HepG2 (cell line): ENCODE measurements around the gene NTMT1. TPM values are rescaled to one million over a fixed set of nuclear protein-coding genes. Genes with fewer than 3 reads are reported as not detected.
A peak's percentile ranks its signal among the peaks of the same experiment; 100 is the strongest.

ENCODE experiments used
- ATAC-seq: fragments of 200-7000 bp; cut with Tn5 transposase; 3 replicates; pipeline ENCODE4 v1.9.1; 2020; ENCODE audit warnings: mild to moderate bottlenecking, moderate library complexity
- BruUV-seq: library from RNA; stranded (reverse); fragments of 400-500 nt; replicated peaks from 2 replicates; lab custom pipeline; 2021; lab: Mats Ljungman, UMichigan
- CTCF ChIA-PET: fragments of 300-600 bp; formaldehyde crosslinking; extraction: SDS; loops from one replicate; lab custom pipeline; 2021; ENCODE audit warnings: low total read pairs, inconsistent platforms, low intra/inter-chr PET ratio; lab: Yijun Ruan, JAX
- POLR2A ChIA-PET: fragments of 350-600 bp; sonication (Branson Sonifier 250); formaldehyde crosslinking; loops from one replicate; lab custom pipeline; 2020; ENCODE audit warnings: antibody characterized with exemption, inconsistent platforms; lab: Yijun Ruan, JAX
- DNase-seq: peaks from one replicate; pipeline ENCODE4 v3.0.0-alpha.2; 2015; ENCODE audit warnings: low spot score
- FAIRE-seq: peaks from 3 replicates; lab custom pipeline; 2011; peaks lifted over from hg19 to GRCh38; lab: Jason Lieb, UNC
- H2AFZ ChIP-seq: one replicate; pipeline ENCODE4 v1.6.1; 2011; ENCODE audit warnings: low read length, inconsistent platforms
- H3K27ac ChIP-seq: fragments of 300-600 bp; 3 replicates; pipeline ENCODE4 v1.8.0; 2011; ENCODE audit warnings: mixed run types, mild to moderate bottlenecking, mixed read lengths, low read length, inconsistent platforms; ENCODE audit not compliant: insufficient read depth; ENCODE audit errors: extremely low read length
- H3K27me3 ChIP-seq, 2 experiments: fragments of 200-600 bp in 1 of 2; 2 replicates in 1 of 2; 3 replicates in 1 of 2; pipeline versions ENCODE4 v1.6.0 to v1.8.0; 2011; ENCODE audit warnings: low read length in 2 of 2, mild to moderate bottlenecking in 2 of 2, moderate library complexity in 2 of 2, inconsistent platforms in 1 of 2; ENCODE audit not compliant: insufficient read depth in 2 of 2, control insufficient read depth in 1 of 2
- H3K36me3 ChIP-seq, 2 experiments: fragments of 200-600 bp in 1 of 2; replicated peaks in 1 of 2; 2 replicates in 1 of 2; 3 replicates in 1 of 2; pipeline versions ENCODE4 v1.5.1 to v1.8.0; 2011; ENCODE audit warnings: low read length in 2 of 2, inconsistent platforms in 1 of 2; ENCODE audit not compliant: insufficient read depth in 2 of 2, control insufficient read depth in 1 of 2
- H3K4me1 ChIP-seq: 2 replicates; pipeline ENCODE4 v1.5.1; 2012; ENCODE audit warnings: low read length, inconsistent platforms; ENCODE audit not compliant: insufficient read depth
- H3K4me2 ChIP-seq: 2 replicates; pipeline ENCODE4 v1.6.0; 2011; ENCODE audit warnings: low read depth, low read length, inconsistent platforms
- H3K4me3 ChIP-seq, 3 experiments: fragments of 200-600 bp in 1 of 3; sonication (generic), shearing (Covaris generic) in 1 of 3; replicated peaks in 1 of 3; 2 replicates each; pipeline ENCODE4 v1.5.1; 2011 to 2016; ENCODE audit warnings: low read length in 3 of 3, inconsistent platforms in 2 of 3, low read depth in 2 of 3, mild to moderate bottlenecking in 2 of 3, control low read depth in 1 of 3, mixed read lengths in 1 of 3; ENCODE audit not compliant: insufficient read depth in 1 of 3
- H3K79me2 ChIP-seq: one replicate; pipeline ENCODE4 v1.6.1; 2011; ENCODE audit warnings: low read length, inconsistent platforms; ENCODE audit not compliant: insufficient read depth
- H3K9ac ChIP-seq: 2 replicates; pipeline ENCODE4 v1.6.0; 2011; ENCODE audit warnings: mild to moderate bottlenecking, low read depth, low read length, inconsistent platforms; ENCODE audit not compliant: insufficient read depth
- H3K9me3 ChIP-seq: 2 replicates; pipeline ENCODE4 v1.5.1; 2012; ENCODE audit warnings: mild to moderate bottlenecking, low read length
- H4K20me1 ChIP-seq: 2 replicates; pipeline ENCODE4 v1.6.0; 2011; ENCODE audit warnings: inconsistent platforms, mild to moderate bottlenecking, low read length, moderate library complexity; ENCODE audit not compliant: insufficient read depth
- PRPF4 ChIP-seq: fragments of 200-400 bp; formaldehyde crosslinking; IDR thresholded peaks from 2 replicates; pipeline ENCODE4 v1.6.1; 2016; ENCODE audit warnings: low read length, low read depth; ENCODE audit not compliant: poor library complexity, severe bottlenecking
- ZBTB38 ChIP-seq: sonication (generic); formaldehyde crosslinking; IDR thresholded peaks from 2 replicates; pipeline ENCODE4 v1.5.1; 2020; ENCODE audit warnings: mild to moderate bottlenecking, missing genetic modification reagents
- ZBTB42 ChIP-seq: sonication (generic); formaldehyde crosslinking; IDR thresholded peaks from 2 replicates; pipeline ENCODE4 v1.5.0; 2020; ENCODE audit warnings: mild to moderate bottlenecking, missing genetic modification reagents
- ZNF121 ChIP-seq: sonication (generic); formaldehyde crosslinking; IDR thresholded peaks from 2 replicates; pipeline ENCODE4 v1.5.0; 2020; ENCODE audit warnings: mild to moderate bottlenecking, missing genetic modification reagents
- ZNF713 ChIP-seq: sonication (generic); formaldehyde crosslinking; IDR thresholded peaks from 2 replicates; pipeline ENCODE4 v1.4.0; 2020; ENCODE audit warnings: mild to moderate bottlenecking, missing genetic modification reagents
- WGBS: methylation state at CpG from one replicate; pipeline ENCODE4 v1.1.6; 2017; ENCODE audit warnings: low lambda C conversion rate; 5-methylcytosine and 5-hydroxymethylcytosine counted together
- in situ Hi-C: cut with HindIII; loops from 2 replicates; pipeline ENCODE4 v1.10.0; 2017; ENCODE audit warnings: low pct_unique_long_range_greater_than_20kb; ENCODE audit not compliant: extremely low pct_ligation_motif_present
- intact Hi-C: fragments of 100-400 bp; cut with micrococcal nuclease; formaldehyde crosslinking; loops from one replicate; pipeline ENCODE4 v1.10.0; 2022; ENCODE audit not compliant: unreplicated experiment
- polyA plus RNA-seq, 8 experiments: library from polyadenylated mRNA; depleted of rRNA in 3 of 8; stranded (reverse) in 7 of 8; unstranded in 1 of 8; fragments of >200 nt; fragmentation: Illumina TruSeq in 4 of 8; extraction: Trizol in 4 of 8; gene quantifications; 2 replicates each; pipeline versions ENCODE4 v1.2.1 to v1.2.3, GENCODE V29; 2011 to 2016; ENCODE audit warnings: low read depth in 4 of 8, missing spikeins in 1 of 8, mixed read lengths in 1 of 8; ENCODE audit not compliant: insufficient read depth in 1 of 8
- total RNA-seq, 5 experiments: library from RNA; depleted of rRNA; stranded (reverse); fragments of >200 nt; fragmentation: Illumina TruSeq; extraction: Trizol; gene quantifications; 2 replicates each; pipeline ENCODE4 v1.2.3, GENCODE V29; 2016; ENCODE audit warnings: low read depth in 1 of 5
- TF ChIP-seq, protein P1 (sequence below): fragments of 450-650 bp; IDR thresholded peaks from 2 replicates; pipeline ENCODE4 v1.6.1; 2017; ENCODE audit warnings: mild to moderate bottlenecking
- TF ChIP-seq, protein P2 (sequence below): sonication (generic); formaldehyde crosslinking; IDR thresholded peaks from 2 replicates; pipeline ENCODE4 v1.8.0; 2022; ENCODE audit warnings: low read depth, missing genetic modification reagents

NTMT1 gene
- total and polyA plus RNA-seq, 2 of the 13 experiments (the other 11 are each of a cell fraction or from before 2014, with no cell fraction given) = 49.1 to 53.8 TPM

DNA sequence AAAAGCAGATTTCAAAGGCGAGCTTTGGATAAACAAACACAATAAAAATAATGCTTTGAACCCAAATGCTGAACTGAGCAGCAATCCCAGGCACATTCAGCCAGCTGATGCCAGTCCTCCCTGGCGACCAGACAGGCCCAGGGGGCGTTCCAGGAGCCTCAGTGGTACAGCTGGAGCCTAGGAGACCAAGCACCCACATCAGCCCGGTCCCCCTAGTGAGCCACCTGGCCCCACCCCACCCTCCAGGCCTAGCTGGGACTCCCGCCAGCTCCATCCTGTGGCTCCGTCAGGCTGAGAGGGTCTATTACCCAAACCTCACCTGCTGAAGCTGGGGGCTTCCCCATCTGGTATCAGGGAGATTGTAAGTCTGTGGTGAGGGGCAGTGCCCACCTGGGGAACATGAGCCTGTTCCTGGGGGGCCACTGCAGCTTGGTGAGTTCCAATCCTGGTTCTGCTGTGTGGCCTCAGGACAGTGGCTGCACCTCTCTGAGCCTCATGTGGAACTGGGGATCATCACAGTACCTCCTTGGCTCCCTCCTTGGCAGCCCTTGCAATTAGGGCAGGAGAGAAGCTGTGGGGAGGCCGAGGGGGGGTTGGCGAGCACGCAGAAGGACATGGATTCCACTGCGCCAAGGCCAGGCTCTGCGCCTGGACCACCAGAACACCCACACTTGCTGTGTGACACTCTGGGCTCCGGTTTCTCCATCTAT lies 21.8 kb upstream of the NTMT1 start (continued):
- TF ChIP-seq PRPF4 = no peak
- TF ChIP-seq, all 625 proteins: peak for 7

DNA sequence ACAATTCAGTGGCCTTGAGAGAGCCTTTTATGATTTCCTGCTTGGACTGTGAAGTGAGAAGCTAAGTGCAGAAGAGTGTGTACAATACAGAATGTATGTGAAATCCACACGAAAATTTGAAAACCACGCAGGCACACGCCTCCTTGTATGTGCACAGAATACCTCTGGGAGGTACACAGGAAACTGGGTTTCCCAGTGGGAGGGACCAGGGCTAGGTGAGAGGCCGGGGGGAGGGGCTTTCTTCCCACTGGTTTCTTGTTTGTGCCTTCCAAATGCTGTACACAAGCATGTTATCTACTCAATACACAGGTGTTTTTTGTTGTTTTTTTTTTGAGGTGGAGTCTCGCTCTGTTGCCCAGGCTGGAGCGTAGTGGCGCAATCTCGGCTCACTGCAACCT lies 21.2 kb upstream of the NTMT1 start:
- H3K36me3 ChIP-seq = no peaks in the 10 kb centered on the region
- ATAC-seq (no peak), DNase-seq (no peak), FAIRE-seq (peak; percentile 4)
- peak overlapping the region; percentile 31 for H3K27ac ChIP-seq
- H3K9ac ChIP-seq = no peak overlapping the region
- H3K27me3 ChIP-seq = no peaks in the 10 kb centered on the region
- H3K9me3 ChIP-seq = no peaks in the 10 kb centered on the region
- WGBS = 75% methylated on average over 8 of the region's 8 CpGs
- peaks cover 88% of the 10 kb centered on the region for H3K4me1 ChIP-seq
- H3K4me2 ChIP-seq = no peak overlapping the region
- no peak overlapping the region for H2AFZ ChIP-seq
- TF ChIP-seq ZBTB42 (CRISPR knock-in tag) (no peak), ZNF713 (CRISPR knock-in tag) (no peak), ZBTB38 (peak; percentile 31; the same call in 1 of the 2 replicates), ZNF121 (CRISPR knock-in tag) (peak; percentile 73)
- TF ChIP-seq, protein P1, sequence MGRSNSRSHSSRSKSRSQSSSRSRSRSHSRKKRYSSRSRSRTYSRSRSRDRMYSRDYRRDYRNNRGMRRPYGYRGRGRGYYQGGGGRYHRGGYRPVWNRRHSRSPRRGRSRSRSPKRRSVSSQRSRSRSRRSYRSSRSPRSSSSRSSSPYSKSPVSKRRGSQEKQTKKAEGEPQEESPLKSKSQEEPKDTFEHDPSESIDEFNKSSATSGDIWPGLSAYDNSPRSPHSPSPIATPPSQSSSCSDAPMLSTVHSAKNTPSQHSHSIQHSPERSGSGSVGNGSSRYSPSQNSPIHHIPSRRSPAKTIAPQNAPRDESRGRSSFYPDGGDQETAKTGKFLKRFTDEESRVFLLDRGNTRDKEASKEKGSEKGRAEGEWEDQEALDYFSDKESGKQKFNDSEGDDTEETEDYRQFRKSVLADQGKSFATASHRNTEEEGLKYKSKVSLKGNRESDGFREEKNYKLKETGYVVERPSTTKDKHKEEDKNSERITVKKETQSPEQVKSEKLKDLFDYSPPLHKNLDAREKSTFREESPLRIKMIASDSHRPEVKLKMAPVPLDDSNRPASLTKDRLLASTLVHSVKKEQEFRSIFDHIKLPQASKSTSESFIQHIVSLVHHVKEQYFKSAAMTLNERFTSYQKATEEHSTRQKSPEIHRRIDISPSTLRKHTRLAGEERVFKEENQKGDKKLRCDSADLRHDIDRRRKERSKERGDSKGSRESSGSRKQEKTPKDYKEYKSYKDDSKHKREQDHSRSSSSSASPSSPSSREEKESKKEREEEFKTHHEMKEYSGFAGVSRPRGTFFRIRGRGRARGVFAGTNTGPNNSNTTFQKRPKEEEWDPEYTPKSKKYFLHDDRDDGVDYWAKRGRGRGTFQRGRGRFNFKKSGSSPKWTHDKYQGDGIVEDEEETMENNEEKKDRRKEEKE = no peak
- TF ChIP-seq, protein P2, sequence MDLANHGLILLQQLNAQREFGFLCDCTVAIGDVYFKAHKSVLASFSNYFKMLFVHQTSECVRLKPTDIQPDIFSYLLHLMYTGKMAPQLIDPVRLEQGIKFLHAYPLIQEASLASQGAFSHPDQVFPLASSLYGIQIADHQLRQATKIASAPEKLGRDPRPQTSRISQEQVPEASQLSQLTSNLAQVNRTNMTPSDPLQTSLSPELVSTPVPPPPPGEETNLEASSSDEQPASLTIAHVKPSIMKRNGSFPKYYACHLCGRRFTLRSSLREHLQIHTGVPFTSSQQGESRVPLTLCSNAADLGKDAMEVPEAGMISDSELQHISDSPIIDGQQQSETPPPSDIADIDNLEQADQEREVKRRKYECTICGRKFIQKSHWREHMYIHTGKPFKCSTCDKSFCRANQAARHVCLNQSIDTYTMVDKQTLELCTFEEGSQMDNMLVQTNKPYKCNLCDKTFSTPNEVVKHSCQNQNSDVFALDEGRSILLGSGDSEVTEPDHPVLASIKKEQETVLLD = no peak
- in situ Hi-C loops (no loop called here), intact Hi-C loops (loop anchor here (1.0 to 5.0 kb wide), 2 partner anchors 32 to 117 kb away; no protein-coding TSS in a partner anchor)
- H4K20me1 ChIP-seq = no peaks in the 10 kb centered on the region
- peaks cover 3% of the 10 kb centered on the region for H3K79me2 ChIP-seq
- ChIA-PET POLR2A (interaction anchor here (2.1 to 5.1 kb wide), 2 partner anchors 8 to 47 kb away, joined by 17 to 72 read pairs; no protein-coding TSS in a partner anchor), CTCF (no interaction called here)
- no TSS peak for BruUV-seq
- H3K4me3 ChIP-seq = no peak overlapping the region
